H1 (cell line): Measurements from ENCODE around the gene MEST. TPM values are rescaled to one million over a fixed set of nuclear protein-coding genes. Genes with fewer than 3 reads are reported as not detected.

Experiments used
- CTCF ChIA-PET: fragments of 300-600 bp; sonication (Branson Sonifier 250); formaldehyde crosslinking; loops from one replicate; lab custom pipeline; 2021; ENCODE audit not compliant: partially characterized antibody; lab: Charles Lee
- POLR2A ChIA-PET: fragments of 300-600 bp; sonication (Branson Sonifier 250); formaldehyde crosslinking; loops from one replicate; lab custom pipeline; 2021; ENCODE audit warnings: inconsistent platforms; ENCODE audit not compliant: partially characterized antibody; lab: Charles Lee
- DNase-seq, 2 experiments: peaks; one replicate each; pipeline versions ENCODE4 v3.0.0 to v3.0.0-alpha.2; 2010 to 2022; ENCODE audit warnings: low spot score in 2 of 2, low read depth in 1 of 2, mixed read lengths in 1 of 2
- FAIRE-seq: peaks from 2 replicates; lab custom pipeline; 2011; peaks lifted over from hg19 to GRCh38; lab: Jason Lieb, UNC
- H2AFZ ChIP-seq: 2 replicates; pipeline ENCODE4 v1.8.1; 2012; ENCODE audit warnings: low read length, inconsistent platforms
- H2AK5ac ChIP-seq: 2 replicates; pipeline ENCODE4 v1.6.1; 2013; ENCODE audit warnings: low read depth, low read length
- H2BK120ac ChIP-seq: replicated peaks from 2 replicates; pipeline ENCODE3; 2013; ENCODE audit warnings: low read depth, low read length, inconsistent platforms
- H2BK12ac ChIP-seq: 2 replicates; pipeline ENCODE4 v1.6.1; 2013; ENCODE audit warnings: low read depth, low read length
- H2BK15ac ChIP-seq: 2 replicates; pipeline ENCODE4 v1.6.1; 2013; ENCODE audit warnings: low read length
- H2BK20ac ChIP-seq: 2 replicates; pipeline ENCODE4 v1.6.1; 2013; ENCODE audit warnings: low read length
- H2BK5ac ChIP-seq: 2 replicates; pipeline ENCODE4 v1.6.1; 2013; ENCODE audit warnings: low read depth, low read length
- H3K14ac ChIP-seq: 2 replicates; pipeline ENCODE4 v1.6.1; 2013; ENCODE audit warnings: inconsistent platforms; ENCODE audit not compliant: insufficient read length
- H3K18ac ChIP-seq: 2 replicates; pipeline ENCODE4 v1.6.1; 2013; ENCODE audit warnings: low read length; ENCODE audit errors: extremely low read depth
- H3K23ac ChIP-seq: 2 replicates; pipeline ENCODE4 v1.6.1; 2013; ENCODE audit warnings: inconsistent platforms; ENCODE audit not compliant: insufficient read length
- H3K23me2 ChIP-seq: 2 replicates; pipeline ENCODE4 v1.6.1; 2013; ENCODE audit warnings: low read depth, low read length
- H3K27ac ChIP-seq: 2 replicates; pipeline ENCODE4 v1.6.1; 2011; ENCODE audit warnings: low read depth, low read length, inconsistent platforms
- H3K27me3 ChIP-seq, 4 experiments: replicated peaks in 1 of 4; 1 replicate in 1 of 4; 2 replicates in 3 of 4; pipeline versions ENCODE4 v1.6.1 to v1.8.1; 2011 to 2013; ENCODE audit warnings: low read length in 3 of 4, mild to moderate bottlenecking in 3 of 4, inconsistent platforms in 2 of 4, mixed read lengths in 2 of 4, moderate library complexity in 1 of 4; ENCODE audit not compliant: control insufficient read depth in 3 of 4, insufficient read depth in 3 of 4; ENCODE audit errors: extremely low read depth in 1 of 4
- H3K36me3 ChIP-seq, 4 experiments: 2 replicates each; pipeline versions ENCODE4 v1.6.1 to v1.8.1; 2011 to 2013; ENCODE audit warnings: mild to moderate bottlenecking in 4 of 4, low read length in 3 of 4, moderate library complexity in 2 of 4, control low read depth in 1 of 4, inconsistent platforms in 1 of 4; ENCODE audit not compliant: insufficient read depth in 4 of 4, control insufficient read depth in 2 of 4
- H3K4ac ChIP-seq: replicated peaks from 2 replicates; pipeline ENCODE3; 2013; ENCODE audit warnings: low read length, low read depth, mixed read lengths, inconsistent platforms; ENCODE audit not compliant: insufficient read length
- H3K4me1 ChIP-seq, 4 experiments: replicated peaks in 1 of 4; 1 replicate in 1 of 4; 2 replicates in 3 of 4; pipeline versions ENCODE4 v1.6.1 to v1.8.1; 2011 to 2013; ENCODE audit warnings: low read length in 3 of 4, inconsistent platforms in 2 of 4, mixed read lengths in 1 of 4; ENCODE audit not compliant: insufficient read depth in 4 of 4, control insufficient read depth in 3 of 4
- H3K4me2 ChIP-seq, 2 experiments: 2 replicates each; pipeline versions ENCODE4 v1.6.1 to v1.8.1; 2011 to 2013; ENCODE audit warnings: low read depth in 2 of 2, low read length in 2 of 2, control low read depth in 1 of 2, inconsistent platforms in 1 of 2, mild to moderate bottlenecking in 1 of 2; ENCODE audit not compliant: insufficient read depth in 1 of 2
- H3K4me3 ChIP-seq, 4 experiments: fragments of 200-600, 300-600 bp in 1 of 4; sonication (generic), shearing (Covaris generic), sonication (Bioruptor Twin) in 1 of 4; 2 replicates each; pipeline versions ENCODE4 v1.5.1 to v1.8.1; 2011 to 2016; ENCODE audit warnings: low read length in 4 of 4, low read depth in 3 of 4, control low read depth in 2 of 4, inconsistent platforms in 2 of 4, mild to moderate bottlenecking in 2 of 4, mixed read lengths in 1 of 4, moderate library complexity in 1 of 4; ENCODE audit not compliant: insufficient read depth in 2 of 4; ENCODE audit errors: extremely low read depth in 1 of 4
- H3K56ac ChIP-seq: replicated peaks from 2 replicates; pipeline ENCODE3; 2013; ENCODE audit warnings: low read depth, mild to moderate bottlenecking, mixed read lengths, low read length, inconsistent platforms; ENCODE audit not compliant: insufficient read length
- H3K79me1 ChIP-seq: 2 replicates; pipeline ENCODE4 v1.6.1; 2013; ENCODE audit warnings: low read depth, low read length, control low read depth
- H3K79me2 ChIP-seq, 2 experiments: 2 replicates each; pipeline versions ENCODE4 v1.6.1 to v1.8.1; 2012 to 2013; ENCODE audit warnings: low read length in 2 of 2, mild to moderate bottlenecking in 2 of 2, inconsistent platforms in 1 of 2; ENCODE audit not compliant: insufficient read depth in 2 of 2, control insufficient read depth in 1 of 2
- H3K9ac ChIP-seq, 4 experiments: replicated peaks in 1 of 4; 1 replicate in 1 of 4; 2 replicates in 3 of 4; pipeline versions ENCODE4 v1.6.1 to v1.8.1; 2011 to 2013; ENCODE audit warnings: low read depth in 3 of 4, low read length in 3 of 4, control low read depth in 2 of 4, mild to moderate bottlenecking in 2 of 4, moderate library complexity in 2 of 4, inconsistent platforms in 1 of 4; ENCODE audit errors: extremely low read depth in 1 of 4
- H3K9me3 ChIP-seq, 2 experiments: 2 replicates each; pipeline versions ENCODE4 v1.6.1 to v1.8.1; 2012 to 2013; ENCODE audit warnings: mild to moderate bottlenecking in 2 of 2, moderate library complexity in 2 of 2, control low read depth in 1 of 2, inconsistent platforms in 1 of 2, low read depth in 1 of 2, low read length in 1 of 2, mixed read lengths in 1 of 2; ENCODE audit not compliant: insufficient read depth in 2 of 2
- H4K20me1 ChIP-seq, 2 experiments: replicated peaks in 1 of 2; 2 replicates each; pipeline versions ENCODE3 to v1.8.1; 2011 to 2013; ENCODE audit warnings: inconsistent platforms in 2 of 2, low read length in 2 of 2, mild to moderate bottlenecking in 1 of 2; ENCODE audit not compliant: insufficient read depth in 2 of 2, control insufficient read depth in 1 of 2
- H4K5ac ChIP-seq: 2 replicates; pipeline ENCODE4 v1.6.1; 2013; ENCODE audit warnings: low read length, low read depth, mixed read lengths, inconsistent platforms; ENCODE audit not compliant: insufficient read length
- H4K8ac ChIP-seq: 2 replicates; pipeline ENCODE4 v1.8.0; 2013; ENCODE audit warnings: mild to moderate bottlenecking, moderate library complexity, low read length, inconsistent platforms; ENCODE audit not compliant: insufficient read depth; ENCODE audit errors: extremely low read depth
- H4K91ac ChIP-seq: replicated peaks from 2 replicates; pipeline ENCODE3; 2013; ENCODE audit warnings: low read length, mixed read lengths, inconsistent platforms; ENCODE audit not compliant: insufficient read length
- BCL11A ChIP-seq, 2 experiments: IDR thresholded peaks; one replicate each; pipeline ENCODE4 v1.6.1; 2011; ENCODE audit warnings: low read depth in 2 of 2, low read length in 2 of 2, mild to moderate bottlenecking in 2 of 2
- WGBS, 2 experiments: shearing (Covaris generic) in 1 of 2; methylation state at CpG; one replicate each; pipeline versions ENCODE4 v1.1.6 to v1.1.7; 2013 to 2015; ENCODE audit warnings: low lambda C conversion rate in 2 of 2, mixed read lengths in 2 of 2, inconsistent platforms in 1 of 2, low coverage in 1 of 2, missing lambda C conversion rate in 1 of 2; ENCODE audit not compliant: insufficient replicate concordance in 2 of 2, insufficient coverage in 1 of 2, insufficient read length in 1 of 2; ENCODE audit errors: extremely low coverage in 1 of 2, missing lambda C conversion rate in 1 of 2; 5-methylcytosine and 5-hydroxymethylcytosine counted together
- polyA plus RNA-seq, 7 experiments: library from polyadenylated mRNA; depleted of rRNA in 3 of 7; stranded (reverse) in 5 of 7; unstranded in 2 of 7; fragments of >200 nt in 5 of 7; fragments of 200-250 nt in 2 of 7; gene quantifications; 1 replicate in 5 of 7; 2 replicates in 1 of 7; 4 replicates in 1 of 7; pipeline versions ENCODE4 v1.2.1 to v1.2.3, GENCODE V29; 2011 to 2013; ENCODE audit warnings: missing spikeins in 2 of 7, mixed read lengths in 2 of 7
- total RNA-seq: library from RNA; stranded (reverse); fragmentation: NEBNext Ultra II Directional; extraction: Animal tissue kit (Norgen Biotek cat#: 25700); gene quantifications from 2 replicates; pipeline ENCODE4 v1.2.1, GENCODE V29; 2021

Gene MEST
- total and polyA plus RNA-seq, 2 of the 8 experiments (the other 6 are each of a cell fraction or from before 2014, with no cell fraction given), result 176 to 269 TPM

DNA sequence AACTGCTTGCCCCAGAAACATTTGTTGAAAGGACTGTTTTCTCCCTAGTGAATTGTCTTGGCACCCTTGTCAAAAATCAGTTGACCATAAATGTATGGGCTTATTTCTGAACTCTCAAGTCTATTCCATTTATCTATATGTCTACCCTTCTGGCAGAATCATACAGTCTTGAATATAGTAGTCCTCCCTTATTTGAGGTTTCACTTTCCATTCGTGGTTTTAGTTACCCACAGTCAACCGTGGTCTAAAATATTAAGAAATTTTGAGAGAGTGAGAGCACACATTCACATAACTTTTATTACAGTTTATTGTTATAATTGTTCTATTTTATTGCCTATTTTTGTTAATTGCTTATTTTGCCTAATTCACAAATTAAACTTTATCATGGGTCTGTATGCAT is 33.6 kb upstream of the MEST start:
- Histone ChIP-seq H3K23ac (no peak overlapping the region), H3K79me1 (no peaks in the 10 kb centered on the region), H2BK15ac (no peak overlapping the region), H3K9me3 (peaks cover 6 to 7% of the 10 kb centered on the region in 2 experiments; a peak in 1 of 4 replicates), H3K36me3 (no peaks in the 10 kb centered on the region), H2BK5ac (no peak overlapping the region), H2BK12ac (no peak overlapping the region), H2BK120ac (no peak overlapping the region), H3K56ac (no peak overlapping the region), H3K4me3 (no peak overlapping the region), H3K9ac (no peak overlapping the region), H4K91ac (no peak overlapping the region), H2AFZ (no peak overlapping the region), H2BK20ac (no peak overlapping the region), H4K8ac (no peak overlapping the region), H3K79me2 (no peaks in the 10 kb centered on the region), H3K4me1 (no peaks in the 10 kb centered on the region), H3K23me2 (no peaks in the 10 kb centered on the region; the same call in 1 of the 2 replicates), H3K14ac (no peak overlapping the region), H3K27me3 (no peaks in the 10 kb centered on the region), H4K5ac (no peak overlapping the region), H2AK5ac (no peak overlapping the region), H3K4ac (no peak overlapping the region), H3K27ac (no peak overlapping the region), H4K20me1 (no peaks in the 10 kb centered on the region), H3K18ac (no peak overlapping the region), H3K4me2 (no peak overlapping the region)
- FAIRE-seq, result no peak
- ChIA-PET CTCF (no interaction called here), POLR2A (no interaction called here)
- no peak for DNase-seq
- WGBS, 2 experiments, result 95% methylated on average over 2 of the region's 2 CpGs; no CpG with 5 or more reads in 1 of the 2 experiments
- TF ChIP-seq BCL11A (IDR thresholded peaks at IDR 0.05; ENCODE audit: low read depth in 2 of 2, low read length in 2 of 2), result no peak
